HG02571 (cell line): ENCODE measurements around the gene SLC2A9.

Experiments used
- ATAC-seq: cut with Tn5 transposase; IDR thresholded peaks from one replicate; pipeline ENCODE4 v1.9.1; 2021; ENCODE audit warnings: mild to moderate bottlenecking, moderate library complexity; ENCODE audit not compliant: unreplicated experiment

The SLC2A9 gene

GRCh38 chr4:9898596-9899305 lies 122.5 kb downstream of the SLC2A9 start:
- no peak for ATAC-seq

DNA sequence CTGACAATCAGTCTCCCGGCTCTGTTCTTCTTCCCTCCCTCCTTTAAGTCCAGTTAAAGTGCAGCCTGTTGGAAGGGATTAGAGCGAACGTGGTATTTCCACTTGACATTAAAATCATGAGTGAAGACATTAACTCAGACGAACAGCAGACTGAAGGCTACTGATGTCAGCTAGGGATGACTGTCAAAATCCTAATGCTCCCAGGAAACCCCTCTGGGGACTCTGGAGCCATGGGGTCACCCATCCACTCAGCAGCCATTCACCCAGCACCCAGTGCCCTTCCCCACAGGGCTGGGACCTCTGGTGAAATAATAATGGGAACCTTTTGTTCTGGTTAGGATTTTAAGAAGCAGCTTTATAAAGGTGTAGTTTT lies 126.0 kb downstream of the SLC2A9 start:
- ATAC-seq, result no peak

- ATAC-seq, result no peak
These were observed 126.5 kb downstream of the SLC2A9 start for GRCh38 chr4:9894644-9895332.

DNA sequence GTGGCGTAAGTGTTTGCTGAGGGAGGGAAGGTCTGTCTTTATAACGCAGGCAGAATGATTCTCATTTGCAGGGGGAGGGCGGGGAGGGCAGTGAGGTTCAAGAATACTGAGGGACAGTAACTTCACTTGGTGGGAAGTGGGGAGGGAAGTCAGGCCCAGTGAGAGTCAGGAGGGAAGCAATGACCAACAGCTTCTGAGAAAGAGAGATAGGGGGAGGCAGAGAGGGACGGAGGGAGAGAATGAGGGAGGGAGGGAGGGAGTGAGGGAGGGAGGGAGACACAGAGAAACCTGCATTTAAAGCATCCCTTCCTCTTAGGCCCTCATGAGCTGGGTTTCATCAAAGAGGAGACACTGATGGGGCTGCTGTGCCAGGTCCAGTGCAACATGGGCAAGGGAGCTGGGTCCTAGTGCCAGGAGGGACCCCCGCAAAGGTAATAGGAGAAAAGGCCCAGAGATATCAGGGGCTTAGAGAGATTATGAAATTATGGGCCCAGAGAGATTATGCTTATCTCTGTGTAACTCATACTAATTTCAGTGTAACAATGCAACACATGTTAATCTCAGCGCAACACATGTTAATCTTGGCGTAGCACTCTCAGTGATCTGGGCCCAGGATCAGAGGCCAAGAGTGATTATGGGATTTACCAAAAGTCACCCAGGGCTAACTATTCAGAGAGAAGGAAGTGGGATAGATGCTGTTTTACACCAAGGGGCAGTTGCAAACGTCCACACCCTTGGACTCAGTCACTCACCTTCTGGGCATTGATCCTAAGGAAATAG lies 127.8 kb downstream of the SLC2A9 start:
- no peak for ATAC-seq

DNA sequence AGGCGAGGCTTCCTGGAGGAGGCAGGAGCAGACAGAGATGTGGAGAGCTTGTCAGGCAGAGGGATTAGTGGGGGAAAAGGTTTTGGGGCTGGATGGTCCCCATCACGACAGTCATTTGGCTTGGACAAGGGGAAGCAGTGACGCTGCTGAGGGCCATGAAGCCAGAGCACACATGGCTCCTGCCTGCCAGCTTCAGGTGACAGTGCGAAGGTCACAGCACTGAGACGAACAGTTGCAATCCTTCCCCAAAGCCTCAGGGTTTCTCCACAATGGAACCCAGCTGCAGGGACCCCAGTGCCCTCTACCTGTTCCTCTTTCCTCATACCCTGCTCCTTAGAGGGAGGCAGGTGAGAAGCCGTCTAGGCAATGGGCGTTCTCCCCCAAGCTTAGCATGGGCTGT lies 129.6 kb downstream of the SLC2A9 start:
- no peak for ATAC-seq

DNA sequence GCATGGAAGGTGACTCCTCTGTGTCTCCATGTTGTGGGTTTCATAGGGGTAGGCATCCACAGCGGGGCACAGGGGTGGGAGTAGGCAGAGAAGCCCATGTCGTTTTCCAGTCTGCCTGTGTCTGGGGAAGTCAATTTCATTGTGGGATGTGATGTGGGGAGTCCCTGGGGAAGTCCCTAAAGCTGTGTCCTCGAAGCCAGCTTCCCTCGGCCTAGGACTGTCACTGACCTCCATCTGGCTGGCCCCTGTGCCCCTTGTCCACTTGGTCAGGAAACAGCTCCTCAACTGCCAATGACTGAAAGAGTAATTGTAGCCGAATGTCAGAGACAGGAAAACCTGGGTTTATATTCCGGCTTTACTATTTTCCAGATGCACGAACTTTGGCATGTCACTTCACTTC lies 130.2 kb downstream of the SLC2A9 start:
- ATAC-seq, result no peak

DNA sequence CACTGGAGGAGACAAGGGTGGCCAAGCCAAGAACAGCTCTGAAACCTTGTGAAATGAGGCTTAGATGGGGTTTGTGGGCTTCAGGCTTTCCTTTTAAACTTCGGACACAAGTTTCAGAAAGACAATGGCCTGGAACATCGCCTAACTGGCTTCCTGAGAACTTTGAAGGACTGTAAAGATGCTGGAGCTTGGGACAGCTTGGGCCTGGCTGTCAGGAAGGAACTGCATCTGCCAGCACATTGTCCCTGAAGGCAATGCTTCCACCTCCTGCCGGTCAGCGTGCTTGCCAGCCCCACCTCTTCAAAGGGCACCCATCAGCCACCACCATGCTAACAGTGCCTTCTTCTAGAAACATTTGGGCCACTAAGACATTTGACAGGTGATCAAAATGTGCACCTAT lies 132.0 kb downstream of the SLC2A9 start:
- ATAC-seq, result no peak

DNA sequence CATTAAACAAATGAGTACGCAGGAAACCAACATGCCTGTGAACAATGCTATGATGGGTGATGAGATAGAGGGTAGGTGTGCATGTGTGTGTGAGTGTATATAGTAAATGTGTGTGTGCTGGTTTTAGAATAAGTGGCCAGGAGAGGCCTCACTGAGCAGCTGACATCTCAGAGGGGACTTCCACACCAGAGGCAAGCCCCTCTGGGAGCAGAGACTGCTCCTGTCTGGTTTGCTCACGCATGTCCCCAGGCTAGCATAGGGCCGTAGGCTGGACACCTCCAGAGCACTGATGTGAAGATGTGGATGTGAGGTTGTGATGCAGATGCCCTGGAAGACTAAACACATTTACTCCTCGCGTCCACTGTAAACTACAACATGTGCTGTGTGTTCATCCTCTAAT lies 135.3 kb downstream of the SLC2A9 start:
- no peak for ATAC-seq

DNA sequence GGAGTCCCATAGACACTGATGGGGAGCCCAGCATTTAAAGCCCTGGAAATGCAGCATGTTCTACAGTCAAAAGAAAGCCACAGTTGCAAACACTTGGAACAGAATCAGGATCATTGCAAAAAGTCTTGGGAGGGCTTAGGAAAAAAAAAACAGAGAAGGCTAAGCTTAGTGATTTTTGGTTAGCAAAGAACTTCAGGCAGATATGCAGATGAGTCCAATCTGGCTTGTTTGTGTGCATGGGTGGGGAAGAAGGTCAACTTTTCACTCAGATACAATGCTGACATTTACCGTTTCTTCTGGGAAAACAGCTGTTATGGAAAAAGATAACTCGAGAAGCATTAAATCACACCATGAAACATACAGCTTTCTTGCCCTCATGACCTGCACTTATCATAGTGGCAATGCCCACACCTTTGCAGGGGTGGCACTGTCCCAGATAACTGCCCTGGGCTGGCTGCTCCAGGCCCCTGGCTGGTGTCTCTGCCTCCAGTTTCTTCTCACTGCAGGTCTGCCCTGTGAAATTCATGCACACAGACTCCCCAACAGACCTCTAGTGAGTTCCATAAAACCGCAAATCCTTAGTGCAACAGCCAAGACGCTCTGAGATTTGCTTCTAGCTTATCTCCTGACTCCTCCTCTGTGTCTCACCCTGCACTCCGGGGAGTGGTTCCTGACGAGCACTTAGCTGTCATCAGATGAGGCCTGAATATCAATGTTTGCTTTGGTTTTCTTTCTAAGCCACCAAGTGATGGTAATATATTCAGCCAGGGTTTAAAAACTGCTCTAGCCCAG lies 140.7 kb downstream of the SLC2A9 start:
- no peak for ATAC-seq

GRCh38 chr4:9877123-9877522 lies 144.2 kb downstream of the SLC2A9 start:
- ATAC-seq, result no peak

GRCh38 chr4:9875516-9875915 lies 145.8 kb downstream of the SLC2A9 start:
- ATAC-seq, result no peak

DNA sequence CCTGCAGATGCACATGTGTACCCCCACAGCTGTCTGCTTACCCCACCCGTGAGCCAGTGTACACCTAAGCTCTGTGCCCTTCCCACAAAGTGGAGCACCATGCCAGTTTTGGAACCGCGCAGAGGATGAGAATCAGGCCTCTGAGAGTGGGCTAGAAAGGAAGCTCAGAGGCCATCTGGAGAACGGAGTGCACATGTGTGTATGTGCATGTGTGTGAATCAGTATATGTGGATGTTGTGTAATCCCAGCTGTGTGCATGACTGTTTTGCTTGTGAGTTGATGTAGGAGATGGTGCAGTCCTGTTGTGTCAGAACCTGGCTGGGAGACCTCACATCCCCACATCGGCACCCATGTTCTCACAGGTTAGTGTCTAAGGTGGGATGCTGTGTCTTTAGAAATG lies 146.9 kb downstream of the SLC2A9 start:
- no peak for ATAC-seq

DNA sequence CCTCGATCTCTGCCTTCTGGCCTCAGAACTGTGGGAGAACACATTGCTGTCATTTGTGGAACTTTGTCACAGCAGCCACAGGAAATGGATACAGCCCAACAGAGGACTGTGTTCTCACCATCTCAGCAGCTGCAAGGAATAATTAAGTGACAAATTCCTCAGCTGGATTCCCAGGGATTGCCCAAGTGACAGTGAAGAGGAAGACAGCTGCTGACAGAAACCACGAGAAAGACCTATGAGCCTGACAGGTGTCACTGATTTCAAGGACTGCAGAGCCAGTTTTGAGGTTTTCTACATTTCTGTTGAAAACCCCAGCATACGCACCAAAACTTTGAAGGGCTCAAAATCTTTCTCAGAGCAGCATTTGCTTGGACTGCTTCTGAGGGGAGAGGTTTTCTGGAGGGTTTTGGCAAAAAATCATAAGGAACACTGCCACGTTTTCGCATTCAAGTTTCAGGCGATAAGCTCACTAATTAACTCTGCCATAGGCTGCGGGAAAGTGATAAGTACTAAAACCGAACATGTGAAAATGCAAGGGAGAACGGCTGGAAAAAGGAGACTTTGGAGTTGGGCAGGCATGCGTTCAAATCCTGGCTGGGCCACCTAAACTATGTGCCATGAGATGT lies 151.0 kb downstream of the SLC2A9 start:
- ATAC-seq, result no peak

DNA sequence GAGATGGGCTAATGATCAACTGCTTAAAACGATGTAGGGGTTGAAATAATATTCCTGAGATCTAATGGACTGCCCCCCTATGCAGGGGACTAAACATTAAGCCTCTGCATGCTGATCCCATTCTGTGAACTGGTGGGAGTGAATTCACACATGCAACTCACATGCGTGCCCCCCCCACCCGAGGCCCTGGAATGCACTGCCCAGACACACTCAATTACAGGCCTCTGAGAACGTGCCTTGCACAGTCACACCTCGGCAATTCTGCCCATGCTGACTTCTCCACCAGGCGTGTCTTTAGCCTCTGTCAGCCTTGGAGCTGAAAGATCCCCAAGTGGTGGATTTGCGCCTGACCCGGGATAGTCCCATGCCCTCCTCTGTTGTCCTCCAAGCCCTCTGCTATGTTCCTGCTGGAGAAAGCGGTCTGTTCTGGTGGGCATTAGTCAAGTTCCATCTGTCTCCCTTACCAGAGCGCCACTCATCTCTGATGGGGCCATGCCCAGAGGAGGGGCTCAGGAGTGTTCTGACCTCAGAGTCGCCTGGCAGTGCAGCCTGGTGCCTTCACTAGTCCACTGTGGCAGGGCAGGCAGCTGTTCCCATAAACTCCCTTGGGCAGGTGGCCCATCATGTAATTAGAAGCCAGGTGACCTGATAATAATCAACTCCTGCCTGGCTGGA lies 153.4 kb downstream of the SLC2A9 start:
- no peak for ATAC-seq

- no peak for ATAC-seq
These were observed 154.4 kb downstream of the SLC2A9 start for GRCh38 chr4:9866931-9867330.

GRCh38 chr4:9861561-9861960 lies 159.7 kb downstream of the SLC2A9 start:
- ATAC-seq, result no peak

DNA sequence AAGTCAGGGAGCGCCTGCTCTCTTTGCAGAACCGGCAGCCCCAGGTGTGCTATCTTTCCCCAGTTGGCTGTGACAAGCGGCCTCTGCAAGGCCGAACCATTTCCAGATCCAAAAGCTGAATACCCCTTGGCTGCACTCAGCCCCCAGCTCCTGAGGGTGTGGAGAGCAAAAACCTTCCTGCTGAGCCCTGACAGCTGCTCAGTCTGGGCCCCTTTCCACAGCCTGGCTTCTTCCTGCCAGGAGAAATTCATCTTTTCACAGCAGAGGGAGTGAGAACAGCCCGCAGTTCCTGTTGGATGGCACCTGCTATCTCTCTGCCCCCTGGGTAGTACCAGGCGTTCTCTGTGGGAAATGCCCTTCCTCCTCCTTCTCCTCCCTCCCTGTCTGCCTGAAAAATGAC lies 161.5 kb downstream of the SLC2A9 start:
- ATAC-seq, result no peak

DNA sequence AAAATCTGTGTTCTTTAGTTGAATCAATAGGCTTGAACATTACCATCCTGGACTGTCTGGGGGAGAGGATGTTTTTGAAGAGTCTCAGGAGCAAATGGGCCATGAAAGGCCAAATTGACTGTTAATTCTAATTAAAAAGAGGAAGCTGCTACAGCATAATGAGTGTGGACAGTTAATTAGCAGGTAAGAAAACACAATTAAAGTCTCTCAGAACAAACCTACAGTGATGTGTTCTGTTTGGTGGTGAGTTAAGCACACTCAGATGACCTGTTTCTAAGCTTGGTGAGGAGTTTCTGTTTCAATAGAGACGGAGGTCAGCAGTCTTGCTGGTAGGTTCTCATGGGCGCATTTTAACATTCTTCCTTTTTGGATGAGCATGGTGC lies 171.8 kb downstream of the SLC2A9 start:
- ATAC-seq, result no peak

GRCh38 chr4:9847968-9848748 lies 173.1 kb downstream of the SLC2A9 start:
- no peak for ATAC-seq
